ENCODE measurements around the gene NUBPL.

DNA sequence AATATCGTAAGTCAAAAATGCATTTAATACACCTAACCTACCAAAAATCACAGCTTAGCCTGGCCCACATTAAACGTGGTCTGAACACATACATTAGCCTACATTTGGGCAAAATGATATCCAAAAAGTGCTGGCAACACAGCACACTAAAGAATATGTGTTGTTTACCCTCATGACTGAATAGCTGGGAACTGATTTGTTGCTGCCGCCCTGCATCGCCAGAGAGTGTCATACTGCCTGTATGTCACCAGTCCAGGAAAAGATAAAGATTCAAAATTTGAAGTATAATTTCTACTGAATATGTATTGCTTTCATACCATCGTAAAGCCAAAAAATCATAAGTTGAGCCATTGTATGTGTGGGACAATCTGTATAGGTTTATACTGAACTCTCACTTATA lies 157.8 kb downstream of the NUBPL start:
- TF ChIP-seq, protein P1, sequence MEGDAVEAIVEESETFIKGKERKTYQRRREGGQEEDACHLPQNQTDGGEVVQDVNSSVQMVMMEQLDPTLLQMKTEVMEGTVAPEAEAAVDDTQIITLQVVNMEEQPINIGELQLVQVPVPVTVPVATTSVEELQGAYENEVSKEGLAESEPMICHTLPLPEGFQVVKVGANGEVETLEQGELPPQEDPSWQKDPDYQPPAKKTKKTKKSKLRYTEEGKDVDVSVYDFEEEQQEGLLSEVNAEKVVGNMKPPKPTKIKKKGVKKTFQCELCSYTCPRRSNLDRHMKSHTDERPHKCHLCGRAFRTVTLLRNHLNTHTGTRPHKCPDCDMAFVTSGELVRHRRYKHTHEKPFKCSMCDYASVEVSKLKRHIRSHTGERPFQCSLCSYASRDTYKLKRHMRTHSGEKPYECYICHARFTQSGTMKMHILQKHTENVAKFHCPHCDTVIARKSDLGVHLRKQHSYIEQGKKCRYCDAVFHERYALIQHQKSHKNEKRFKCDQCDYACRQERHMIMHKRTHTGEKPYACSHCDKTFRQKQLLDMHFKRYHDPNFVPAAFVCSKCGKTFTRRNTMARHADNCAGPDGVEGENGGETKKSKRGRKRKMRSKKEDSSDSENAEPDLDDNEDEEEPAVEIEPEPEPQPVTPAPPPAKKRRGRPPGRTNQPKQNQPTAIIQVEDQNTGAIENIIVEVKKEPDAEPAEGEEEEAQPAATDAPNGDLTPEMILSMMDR (IDR thresholded peaks at IDR 0.05): no peak
- TF ChIP-seq POLR2A (IDR thresholded peaks at IDR 0.05): no peak

All from suprapubic skin (tissue), 3 donors.